SJCRH30 (cell line): ENCODE data around the gene CLEC12A. TPM values are rescaled to one million over a fixed set of nuclear protein-coding genes. Genes with fewer than 3 reads are reported as not detected.
"Not testable (repeated sequence)": the region's sequence is repeated elsewhere in the genome, so short reads cannot be mapped to it uniquely, and the experiment has no call there.

Experiments used
- DNase-seq, 2 experiments: peaks; one replicate each; pipeline ENCODE4 v3.0.0-alpha.2; 2015 to 2020
- H3K27ac ChIP-seq: fragments of 250-450 bp; sonication (Bioruptor Pico); 2 replicates; pipeline ENCODE4 v1.5.1; 2020; ENCODE audit warnings: mild to moderate bottlenecking, moderate library complexity
- H3K27me3 ChIP-seq: fragments of 250-450 bp; sonication (Bioruptor Pico); 2 replicates; pipeline ENCODE4 v1.5.1; 2020; ENCODE audit warnings: mild to moderate bottlenecking, moderate library complexity
- H3K36me3 ChIP-seq: fragments of 250-450 bp; sonication (Bioruptor Pico); 2 replicates; pipeline ENCODE4 v1.5.1; 2020; ENCODE audit warnings: mild to moderate bottlenecking, moderate library complexity
- H3K4me1 ChIP-seq: fragments of 250-450 bp; sonication (Bioruptor Pico); 2 replicates; pipeline ENCODE4 v1.5.1; 2020; ENCODE audit warnings: mild to moderate bottlenecking, moderate library complexity
- H3K4me3 ChIP-seq: fragments of 250-450 bp; sonication (Bioruptor Pico); 2 replicates; pipeline ENCODE4 v1.5.1; 2020; ENCODE audit warnings: mild to moderate bottlenecking, moderate library complexity
- H3K9me3 ChIP-seq: fragments of 250-450 bp; sonication (Bioruptor Pico); replicated peaks from 2 replicates; pipeline ENCODE4 v1.5.1; 2020; ENCODE audit warnings: mild to moderate bottlenecking, moderate library complexity
- total RNA-seq: library from RNA; depleted of rRNA; stranded (reverse); fragments of >200 nt; shearing (Covaris generic); gene quantifications from 2 replicates; pipeline ENCODE4 v1.2.3, GENCODE V29; 2014

The CLEC12A gene
- total RNA-seq, 1 experiment from 2014 or later = not detected

DNA sequence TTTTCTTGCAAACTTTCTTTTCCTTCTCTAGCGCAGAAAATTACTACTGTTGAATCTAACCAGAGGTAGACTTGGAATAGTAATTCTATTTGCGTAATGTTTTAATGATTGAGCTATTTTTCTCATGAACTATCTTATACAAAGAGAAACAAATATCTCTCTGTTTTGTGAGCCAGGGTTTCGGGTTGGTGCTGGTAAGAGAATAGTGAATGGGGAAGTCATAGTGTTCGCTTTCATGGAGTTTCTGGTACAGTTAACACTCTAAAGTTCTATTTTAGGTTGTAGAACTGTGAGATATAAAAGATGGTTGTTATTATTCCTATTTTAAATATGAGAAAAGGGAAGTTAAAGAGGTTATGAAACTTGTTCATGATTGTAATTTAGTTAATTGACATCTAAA lies 21.1 kb downstream of the CLEC12A start:
- Histone ChIP-seq H3K4me1 (no peaks in the 10 kb centered on the region), H3K27ac (no peak overlapping the region), H3K27me3 (peaks cover 5% of the 10 kb centered on the region; the same call in 1 of the 2 replicates), H3K9me3 (no peaks in the 10 kb centered on the region), H3K36me3 (no peaks in the 10 kb centered on the region), H3K4me3 (no peak overlapping the region)
- DNase-seq = no peak

DNA sequence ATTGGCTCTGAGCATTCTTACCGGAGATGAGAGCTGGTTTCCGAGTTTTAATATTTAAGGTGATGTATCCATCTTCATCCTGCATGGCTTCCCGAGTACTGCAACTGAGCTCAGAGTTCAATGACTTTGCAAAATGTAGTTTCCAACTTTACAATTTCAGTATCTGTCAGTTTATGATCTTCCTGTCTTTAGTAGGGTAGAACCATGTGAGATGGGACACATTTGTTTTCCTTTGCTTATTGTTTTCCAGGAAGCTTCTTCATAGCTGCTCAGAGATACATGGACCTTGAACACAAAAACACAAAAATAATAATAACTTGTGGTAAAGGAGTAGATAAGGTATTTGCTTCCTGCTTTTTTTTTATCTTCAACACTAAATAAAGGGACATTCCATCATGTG lies 27.8 kb downstream of the CLEC12A start, which contains the start of gene CLEC1B:
CLEC1B (minus strand) TSS at position 106 of the 400 bp plus-strand sequence; CDS start at position 85, 21 bp downstream.
- Histone ChIP-seq H3K9me3 (no peaks in the 10 kb centered on the region), H3K27ac (no peak within 1 kb of the TSS), H3K4me1 (no peaks in the 10 kb centered on the region), H3K27me3 (peaks cover 3% of the 10 kb centered on the region; the same call in 1 of the 2 replicates), H3K4me3 (no peak within 1 kb of the TSS), H3K36me3 (no peaks in the 10 kb centered on the region)
- DNase-seq = no peak

DNA sequence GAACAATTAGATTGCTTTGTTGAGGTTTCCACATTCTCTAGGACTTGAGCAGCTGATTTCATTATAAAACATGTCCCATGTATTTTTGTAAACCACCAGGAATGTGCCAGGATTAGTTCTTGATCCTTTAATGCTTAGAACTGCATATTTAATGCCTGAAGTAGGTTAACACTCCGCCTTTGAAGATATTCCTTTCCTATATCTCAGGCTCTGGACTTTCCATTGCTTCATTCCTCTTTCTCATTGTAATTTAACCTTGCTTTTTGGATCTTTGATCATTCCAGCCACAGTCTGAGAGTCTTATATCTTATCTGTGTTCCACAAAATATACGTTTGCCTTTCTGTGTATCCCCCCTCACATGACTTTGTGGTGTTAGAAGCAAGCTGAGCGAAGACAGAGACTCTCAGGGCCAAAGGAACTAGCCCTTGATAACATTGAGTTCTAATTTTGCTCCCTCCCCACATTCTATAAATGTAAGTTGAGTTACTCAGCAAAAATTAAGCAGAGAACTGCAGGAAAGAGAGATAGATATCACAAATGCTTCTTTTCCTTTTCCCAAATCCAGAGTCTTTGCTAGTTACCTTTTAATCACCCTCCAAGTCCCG lies 30.1 kb downstream of the CLEC12A start:
- no peak overlapping the region for H3K27ac ChIP-seq
- H3K4me1 ChIP-seq = no peaks in the 10 kb centered on the region
- no peaks in the 10 kb centered on the region for H3K9me3 ChIP-seq
- peaks cover 3% of the 10 kb centered on the region; the same call in 1 of the 2 replicates for H3K27me3 ChIP-seq
- peak in 1 of 2 experiments; percentile 9 for DNase-seq
- no peaks in the 10 kb centered on the region for H3K36me3 ChIP-seq
- no peak overlapping the region for H3K4me3 ChIP-seq

DNA sequence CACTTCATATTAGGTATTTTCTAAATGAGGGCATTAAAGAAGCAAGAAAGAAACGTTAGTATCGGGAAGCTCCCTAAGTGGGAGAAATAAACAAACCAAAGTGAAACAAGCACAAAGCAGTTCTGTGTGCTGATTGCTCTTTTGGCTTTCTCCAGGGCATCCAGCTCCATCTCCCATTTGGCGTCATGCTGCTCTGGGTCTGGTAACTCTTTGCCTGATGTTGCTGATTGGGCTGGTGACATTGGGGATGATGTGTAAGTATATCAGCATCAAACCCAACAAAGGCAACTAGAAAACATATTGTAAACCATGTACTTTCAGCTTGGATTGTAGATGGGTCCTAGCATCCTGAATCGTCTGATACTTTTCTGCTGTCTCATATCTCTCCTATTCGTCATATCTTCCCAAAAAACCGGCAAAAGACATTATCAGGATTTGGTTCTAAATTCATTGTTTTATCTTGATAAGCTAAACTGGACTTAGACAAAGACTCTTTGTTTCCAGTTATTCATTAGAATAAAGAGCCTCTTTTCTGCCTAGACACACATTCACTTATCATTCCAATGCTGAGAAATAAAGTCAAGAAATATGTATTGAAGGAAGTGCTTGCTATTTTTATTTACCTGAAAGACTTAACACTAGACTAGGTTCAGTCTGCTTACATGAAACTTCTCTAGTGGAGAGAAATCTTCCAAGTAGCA lies 41.6 kb downstream of the CLEC12A start:
- H3K27me3 ChIP-seq = 0 out of 2 replicates have a peak, but pooled peaks cover 6% of the 10 kb centered on the region
- no peaks in the 10 kb centered on the region for H3K36me3 ChIP-seq
- no peak overlapping the region for H3K27ac ChIP-seq
- no peak overlapping the region for H3K4me3 ChIP-seq
- H3K4me1 ChIP-seq = no peaks in the 10 kb centered on the region
- no peak for DNase-seq
- H3K9me3 ChIP-seq = no peaks in the 10 kb centered on the region

DNA sequence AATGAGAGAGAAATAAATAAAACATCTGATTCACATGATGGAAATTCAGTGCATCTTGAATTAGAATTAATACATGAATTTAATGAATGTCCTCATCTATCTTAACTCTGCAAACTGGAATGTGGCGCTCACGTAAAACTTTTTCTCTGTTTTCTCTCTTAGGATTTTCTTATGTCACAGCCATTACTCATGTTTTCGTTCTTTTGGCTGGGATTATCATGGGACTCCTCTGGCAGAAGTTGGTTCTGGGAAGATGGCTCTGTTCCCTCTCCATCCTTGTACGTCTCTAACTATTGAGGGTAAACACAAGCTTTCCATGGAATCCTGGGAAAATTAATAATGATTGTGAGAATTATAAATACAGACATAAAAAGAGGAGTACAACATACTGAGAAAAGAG lies 44.2 kb downstream of the CLEC12A start:
- Histone ChIP-seq H3K9me3 (no peaks in the 10 kb centered on the region), H3K36me3 (no peaks in the 10 kb centered on the region), H3K27me3 (0 out of 2 replicates have a peak, but pooled peaks cover 6% of the 10 kb centered on the region), H3K4me1 (no peaks in the 10 kb centered on the region), H3K4me3 (no peak overlapping the region), H3K27ac (no peak overlapping the region)
- DNase-seq = no peak

DNA sequence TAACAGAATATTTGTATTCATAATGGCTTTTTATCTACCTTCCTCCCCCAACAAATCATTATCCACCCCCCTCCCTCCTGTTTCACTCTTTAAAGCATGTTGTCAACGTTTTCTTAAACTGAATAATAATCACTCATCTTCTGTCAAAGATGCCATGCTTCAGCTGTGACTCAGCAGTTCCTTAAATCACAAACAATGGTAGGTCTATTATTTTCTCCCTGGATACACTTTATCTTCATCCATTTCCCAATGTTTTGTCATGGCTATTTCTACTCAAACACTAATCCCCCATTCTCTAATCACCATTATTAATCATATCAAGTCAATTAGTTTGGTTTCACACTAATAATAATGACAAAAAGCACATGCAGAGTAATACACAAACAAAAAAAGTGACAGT lies 45.7 kb downstream of the CLEC12A start:
- Histone ChIP-seq H3K27me3 (0 out of 2 replicates have a peak, but pooled peaks cover 6% of the 10 kb centered on the region), H3K4me3 (no peak overlapping the region), H3K27ac (no peak overlapping the region), H3K36me3 (no peaks in the 10 kb centered on the region), H3K4me1 (no peaks in the 10 kb centered on the region), H3K9me3 (no peaks in the 10 kb centered on the region)
- DNase-seq = no peak

DNA sequence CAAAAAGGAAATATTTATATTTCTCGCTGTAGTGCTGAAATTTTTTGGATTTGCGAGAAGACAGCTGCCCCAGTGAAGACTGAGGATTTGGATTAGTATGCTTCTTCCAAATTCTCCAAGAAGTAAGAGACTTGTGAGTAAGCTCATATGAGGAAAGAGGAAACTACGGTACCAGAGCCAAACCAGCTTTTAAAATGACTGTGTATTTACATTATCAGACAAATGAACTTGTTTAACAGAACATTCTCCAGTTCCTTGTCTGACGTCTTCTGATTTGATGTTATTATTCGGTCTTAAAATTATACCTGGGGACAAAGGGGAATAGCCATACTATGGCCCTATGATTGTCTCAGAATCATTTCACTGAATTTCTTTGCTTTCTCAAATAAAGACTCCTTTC lies 47.2 kb downstream of the CLEC12A start:
- H3K27ac ChIP-seq = no peak overlapping the region
- no peaks in the 10 kb centered on the region for H3K9me3 ChIP-seq
- H3K27me3 ChIP-seq = no peaks in the 10 kb centered on the region
- DNase-seq = no peak
- no peaks in the 10 kb centered on the region for H3K4me1 ChIP-seq
- no peaks in the 10 kb centered on the region for H3K36me3 ChIP-seq
- no peak overlapping the region for H3K4me3 ChIP-seq

DNA sequence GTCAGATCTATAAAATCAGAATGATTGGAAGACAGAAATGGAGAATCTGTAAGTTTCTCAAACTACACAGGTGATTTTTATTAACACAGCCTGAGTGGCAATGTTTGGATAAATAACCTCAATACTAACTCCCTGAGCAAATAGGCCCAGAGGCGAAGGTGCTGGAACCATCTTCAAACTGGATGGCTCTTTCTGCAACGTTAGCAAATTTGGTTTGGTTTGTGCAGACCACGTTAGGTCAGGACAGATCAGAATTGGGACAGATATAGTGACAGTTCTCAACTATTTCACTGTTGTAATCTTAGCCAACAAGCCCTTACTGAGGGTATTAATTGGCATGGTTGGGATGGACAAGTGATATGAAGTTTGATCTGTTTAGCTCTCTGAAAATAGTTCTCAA lies 50.1 kb downstream of the CLEC12A start:
- no peaks in the 10 kb centered on the region for H3K4me1 ChIP-seq
- no peaks in the 10 kb centered on the region for H3K27me3 ChIP-seq

DNA sequence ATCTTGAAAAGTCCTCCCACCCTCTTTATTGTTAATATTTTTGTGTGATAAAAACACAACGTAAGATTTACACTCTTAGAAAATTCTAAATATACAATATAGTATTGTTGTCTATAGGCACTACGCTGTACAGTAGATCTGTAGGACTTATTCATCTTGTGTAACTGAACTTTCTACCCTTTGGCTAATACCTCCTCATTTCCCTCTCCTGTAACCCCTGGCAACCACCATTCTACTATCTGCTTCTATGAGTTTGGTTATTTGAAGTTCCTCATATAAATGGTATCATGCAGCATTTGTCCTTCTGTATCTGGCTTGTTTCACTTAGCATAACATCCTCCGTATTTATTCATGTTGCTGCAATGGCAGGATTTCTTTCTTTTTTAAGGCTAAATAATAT lies 54.0 kb downstream of the CLEC12A start:
- Histone ChIP-seq H3K4me3 (no peak overlapping the region), H3K27me3 (no peaks in the 10 kb centered on the region), H3K9me3 (no peaks in the 10 kb centered on the region), H3K27ac (no peak overlapping the region), H3K4me1 (no peaks in the 10 kb centered on the region), H3K36me3 (no peaks in the 10 kb centered on the region)
- no peak for DNase-seq

More for the DNA sequence above, 50.1 kb downstream of the CLEC12A start:
- H3K36me3 ChIP-seq = no peaks in the 10 kb centered on the region
- H3K27ac ChIP-seq = no peak overlapping the region
- H3K4me3 ChIP-seq = no peak overlapping the region
- DNase-seq = no peak
- no peaks in the 10 kb centered on the region for H3K9me3 ChIP-seq

DNA sequence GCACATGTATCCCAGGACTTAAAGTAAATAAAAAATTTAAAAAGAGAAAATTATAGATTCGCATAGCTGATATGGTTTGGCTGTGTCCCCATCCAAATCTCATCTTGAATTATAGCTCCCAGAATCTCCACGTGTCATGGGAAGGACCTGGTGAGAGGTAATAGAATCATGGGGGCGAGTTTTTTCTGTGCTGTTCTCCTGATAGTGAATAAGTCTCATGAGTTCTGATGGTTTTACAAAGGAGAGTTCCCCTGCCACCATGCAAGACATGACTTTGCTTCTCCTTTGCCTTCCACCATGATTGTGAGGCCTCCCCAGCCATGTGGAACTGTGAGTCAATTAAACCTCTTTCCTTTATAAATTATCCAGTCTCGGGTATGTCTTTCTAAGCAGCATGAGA lies 55.5 kb downstream of the CLEC12A start:
- H3K27me3 ChIP-seq, H3K9me3 ChIP-seq, H3K27ac ChIP-seq, H3K36me3 ChIP-seq, DNase-seq, H3K4me1 ChIP-seq, H3K4me3 ChIP-seq: not testable (repeated sequence)

DNA sequence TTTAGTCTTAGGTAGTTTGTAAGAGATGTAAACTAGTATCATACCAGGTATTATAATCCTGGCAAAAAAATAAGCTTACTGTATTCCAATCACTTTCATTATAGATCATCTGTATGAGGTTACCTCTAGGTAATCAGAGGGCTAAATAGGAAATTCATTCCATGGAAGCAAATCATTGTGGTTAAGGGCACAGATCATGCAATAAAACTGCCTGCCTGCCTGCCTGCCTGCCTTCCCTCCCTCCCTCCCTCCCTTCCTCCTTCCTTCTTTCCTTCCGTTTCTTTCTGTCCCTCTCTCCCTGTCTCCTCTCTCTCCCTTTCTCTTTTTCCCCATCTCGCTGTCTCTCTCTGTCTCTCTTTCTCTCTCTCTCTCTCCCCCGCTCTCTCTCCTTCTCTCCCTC lies 56.1 kb downstream of the CLEC12A start:
- no peaks in the 10 kb centered on the region for H3K36me3 ChIP-seq
- no peak overlapping the region for H3K4me3 ChIP-seq
- H3K9me3 ChIP-seq = no peaks in the 10 kb centered on the region
- H3K27me3 ChIP-seq = no peaks in the 10 kb centered on the region
- no peak overlapping the region for H3K27ac ChIP-seq
- no peak for DNase-seq
- no peaks in the 10 kb centered on the region for H3K4me1 ChIP-seq

DNA sequence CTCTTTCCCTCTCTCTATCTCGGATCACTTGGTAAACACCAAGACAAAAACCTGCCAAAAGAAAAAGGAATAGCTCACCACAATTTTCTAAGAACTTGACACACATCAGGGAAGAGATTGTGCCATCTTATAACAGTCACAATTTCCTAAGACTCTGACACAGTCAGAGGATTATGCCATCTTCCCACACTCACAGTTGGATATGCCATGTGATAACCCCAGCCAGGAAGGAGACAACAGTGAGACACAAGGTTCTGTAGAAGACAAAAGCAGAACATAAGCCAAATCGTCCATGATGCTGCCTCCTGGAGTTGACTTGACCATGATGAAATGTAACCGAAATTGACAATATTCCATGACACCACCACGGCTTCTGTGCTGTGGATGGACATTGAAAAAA lies 56.5 kb downstream of the CLEC12A start:
- H3K9me3 ChIP-seq = no peaks in the 10 kb centered on the region
- DNase-seq = no peak

DNA sequence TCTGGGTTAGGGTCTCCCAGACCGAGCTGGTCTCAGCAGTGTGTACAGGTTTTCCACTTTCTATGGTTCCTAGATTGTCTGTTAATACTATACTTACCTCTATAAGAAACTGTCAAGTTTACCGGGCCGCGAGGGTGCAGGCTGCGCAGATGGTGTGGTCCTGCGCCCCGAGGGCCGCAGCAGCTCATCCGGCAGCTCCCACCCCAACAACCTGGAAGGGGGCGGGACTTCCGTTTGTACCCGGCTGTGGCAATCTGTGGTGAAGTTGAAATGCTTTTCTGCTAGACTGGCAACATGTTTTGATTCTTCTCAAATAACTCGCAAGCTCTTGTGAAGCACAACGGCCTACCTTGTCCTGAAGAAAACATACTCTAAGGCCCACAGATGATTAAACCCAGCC lies 59.2 kb downstream of the CLEC12A start, which contains the start of gene CLEC9A:
CLEC9A (plus strand) TSS at position 237 of the 400 bp plus-strand sequence. CDS start 22,006 bp downstream, outside the sequence.
- H3K4me1 ChIP-seq = no peaks in the 10 kb centered on the region
- DNase-seq = no peak
- no peaks in the 10 kb centered on the region for H3K36me3 ChIP-seq
- no peak within 1 kb of the TSS for H3K27ac ChIP-seq
- no peaks in the 10 kb centered on the region for H3K9me3 ChIP-seq
- H3K4me3 ChIP-seq = no peak within 1 kb of the TSS
- no peaks in the 10 kb centered on the region for H3K27me3 ChIP-seq

More for the DNA sequence above, 56.5 kb downstream of the CLEC12A start:
- Histone ChIP-seq H3K27me3 (no peaks in the 10 kb centered on the region), H3K4me1 (no peaks in the 10 kb centered on the region), H3K4me3 (no peak overlapping the region), H3K36me3 (no peaks in the 10 kb centered on the region), H3K27ac (no peak overlapping the region)

DNA sequence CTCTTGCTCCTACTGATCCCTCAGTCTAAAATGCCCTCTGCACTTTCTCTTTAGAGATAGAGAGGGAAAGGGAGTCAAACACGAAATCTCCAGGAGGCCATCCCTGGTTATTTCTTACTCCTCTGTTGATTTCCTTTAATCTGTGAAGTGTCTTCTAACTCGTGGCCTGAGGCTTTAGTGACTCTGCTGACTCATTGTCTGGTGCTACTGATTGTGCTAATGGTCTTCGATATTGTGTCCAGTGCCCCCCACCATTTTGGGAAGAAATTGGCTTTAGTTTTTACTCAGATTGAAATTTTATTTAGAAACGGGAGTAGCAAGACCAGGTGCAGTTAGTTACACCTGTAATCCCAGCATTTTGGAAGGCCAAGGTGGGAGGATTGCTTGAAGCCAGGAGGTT lies 60.1 kb downstream of the CLEC12A start:
- Histone ChIP-seq H3K36me3 (no peaks in the 10 kb centered on the region), H3K27ac (no peak overlapping the region), H3K27me3 (no peaks in the 10 kb centered on the region), H3K4me1 (no peaks in the 10 kb centered on the region), H3K9me3 (no peaks in the 10 kb centered on the region), H3K4me3 (no peak overlapping the region)
- DNase-seq = no peak

DNA sequence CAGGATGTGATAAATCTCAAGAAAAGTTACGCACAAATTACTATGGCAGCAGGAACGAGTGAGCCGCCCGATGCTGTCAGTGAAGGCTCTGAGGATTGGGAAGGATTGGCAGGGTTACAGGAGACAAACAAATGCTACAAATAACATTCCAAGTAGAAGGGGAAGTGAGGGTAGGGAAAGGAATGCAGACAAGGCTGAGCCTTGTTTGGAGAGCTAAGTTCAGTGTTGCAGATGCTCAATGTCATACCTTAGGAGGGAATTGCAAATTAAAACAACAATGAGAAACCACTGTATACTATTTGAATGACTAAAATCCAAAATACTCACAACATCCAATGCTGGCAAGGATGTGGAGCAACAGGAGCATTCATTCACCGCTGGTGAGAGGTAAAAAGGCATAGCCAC lies 60.6 kb downstream of the CLEC12A start:
- Histone ChIP-seq H3K27me3 (no peaks in the 10 kb centered on the region), H3K36me3 (no peaks in the 10 kb centered on the region), H3K4me3 (no peak overlapping the region), H3K27ac (no peak overlapping the region), H3K9me3 (no peaks in the 10 kb centered on the region), H3K4me1 (no peaks in the 10 kb centered on the region)
- no peak for DNase-seq
